PC-3 (cell line): ENCODE measurements around the gene TAS1R2.

Experiments used
- EZH2 ChIP-seq: fragments of 300-600 bp; sonication (generic); IDR thresholded peaks from one replicate; pipeline ENCODE4 v1.6.1; 2017; ENCODE audit warnings: antibody characterized with exemption, mild to moderate bottlenecking, low read length; ENCODE audit not compliant: unreplicated experiment
- EZH2phosphoT487 ChIP-seq: fragments of 300-600 bp; sonication (generic); IDR thresholded peaks from 2 replicates; pipeline ENCODE4 v1.6.1; 2018; ENCODE audit warnings: mild to moderate bottlenecking, antibody characterized with exemption, low read length, borderline replicate concordance
- TF ChIP-seq, protein P1 (sequence below): fragments of 300-600 bp; sonication (generic); conservative IDR thresholded peaks from 2 replicates; pipeline ENCODE4 v1.5.1; 2017; ENCODE audit warnings: antibody characterized with exemption, low read depth, mild to moderate bottlenecking, low read length

DNA sequence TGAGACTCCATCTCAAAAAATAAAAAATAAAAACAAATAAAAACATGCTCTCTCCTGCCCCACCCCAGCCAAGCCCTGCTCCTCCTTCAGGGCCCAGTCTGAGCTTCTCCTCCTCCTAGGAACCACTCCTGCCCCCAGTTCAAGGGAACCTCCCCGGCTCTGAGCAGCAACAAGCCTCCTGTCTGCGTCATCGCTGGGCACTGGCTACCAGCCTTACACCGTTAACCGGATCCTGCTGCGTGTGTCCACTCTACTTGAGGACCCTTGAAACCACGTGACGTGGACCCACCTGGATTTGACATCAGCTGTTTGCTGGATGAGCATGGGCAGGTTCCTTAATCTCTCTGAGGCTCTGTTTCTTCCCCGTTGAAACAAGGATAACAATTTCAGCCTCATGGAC lies 1.6 kb upstream of the TAS1R2 start:
- TF ChIP-seq EZH2phosphoT487, result no peak
- TF ChIP-seq, protein P1, sequence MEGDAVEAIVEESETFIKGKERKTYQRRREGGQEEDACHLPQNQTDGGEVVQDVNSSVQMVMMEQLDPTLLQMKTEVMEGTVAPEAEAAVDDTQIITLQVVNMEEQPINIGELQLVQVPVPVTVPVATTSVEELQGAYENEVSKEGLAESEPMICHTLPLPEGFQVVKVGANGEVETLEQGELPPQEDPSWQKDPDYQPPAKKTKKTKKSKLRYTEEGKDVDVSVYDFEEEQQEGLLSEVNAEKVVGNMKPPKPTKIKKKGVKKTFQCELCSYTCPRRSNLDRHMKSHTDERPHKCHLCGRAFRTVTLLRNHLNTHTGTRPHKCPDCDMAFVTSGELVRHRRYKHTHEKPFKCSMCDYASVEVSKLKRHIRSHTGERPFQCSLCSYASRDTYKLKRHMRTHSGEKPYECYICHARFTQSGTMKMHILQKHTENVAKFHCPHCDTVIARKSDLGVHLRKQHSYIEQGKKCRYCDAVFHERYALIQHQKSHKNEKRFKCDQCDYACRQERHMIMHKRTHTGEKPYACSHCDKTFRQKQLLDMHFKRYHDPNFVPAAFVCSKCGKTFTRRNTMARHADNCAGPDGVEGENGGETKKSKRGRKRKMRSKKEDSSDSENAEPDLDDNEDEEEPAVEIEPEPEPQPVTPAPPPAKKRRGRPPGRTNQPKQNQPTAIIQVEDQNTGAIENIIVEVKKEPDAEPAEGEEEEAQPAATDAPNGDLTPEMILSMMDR, result no peak
- no peak for TF ChIP-seq EZH2
